CD4-positive, CD25-positive, alpha-beta regulatory T cell (primary cell): Measurements from ENCODE around the gene TMEM80. TPM values are rescaled to one million over a fixed set of nuclear protein-coding genes. Genes with fewer than 3 reads are reported as not detected.

Source experiments
- ATAC-seq, 2 donors: fragments of 150-1000 bp; cut with Tn5 transposase; one replicate each; pipeline ENCODE4 v1.10.0; 2021; ENCODE audit warnings: low read depth in 2 of 2, moderate number of reproducible peaks in 2 of 2, moderate library complexity in 1 of 2
- DNase-seq, 3 donors: peaks; one replicate each; pipeline versions ENCODE4 v3.0.0 to v3.0.0-alpha.2; 2012 to 2022; ENCODE audit warnings: mixed read lengths in 1 of 3
- H3K27ac ChIP-seq: one replicate; pipeline ENCODE4 v1.7.0; 2013; ENCODE audit warnings: mild to moderate bottlenecking, low read length; ENCODE audit not compliant: insufficient read depth, poor library complexity, severe bottlenecking
- H3K27me3 ChIP-seq: one replicate; pipeline ENCODE4 v1.7.0; 2013; ENCODE audit warnings: low read length; ENCODE audit not compliant: control insufficient read depth, insufficient read depth
- H3K36me3 ChIP-seq: one replicate; pipeline ENCODE4 v1.7.0; 2013; ENCODE audit warnings: mild to moderate bottlenecking, low read length, moderate library complexity; ENCODE audit not compliant: control insufficient read depth, insufficient read depth
- H3K4me1 ChIP-seq: 2 replicates; pipeline ENCODE4 v1.7.0; 2013; ENCODE audit warnings: mild to moderate bottlenecking, low read length; ENCODE audit not compliant: insufficient read depth, control insufficient read depth, poor library complexity, severe bottlenecking
- H3K4me3 ChIP-seq: one replicate; pipeline ENCODE4 v1.7.0; 2013; ENCODE audit warnings: low read depth, mild to moderate bottlenecking, low read length, moderate library complexity
- H3K9me3 ChIP-seq, 2 experiments: 1 replicate in 1 of 2; 2 replicates in 1 of 2; pipeline ENCODE4 v1.7.0; 2013; ENCODE audit warnings: low read length in 2 of 2, mild to moderate bottlenecking in 1 of 2, moderate library complexity in 1 of 2; ENCODE audit not compliant: control insufficient read depth in 2 of 2
- H3K27ac Mint-ChIP-seq, 3 donors: one replicate each; pipeline ENCODE4 v1.8.0; 2020 to 2022; ENCODE audit warnings: mild to moderate bottlenecking in 3 of 3, mixed read lengths in 3 of 3, moderate library complexity in 2 of 3
- H3K27me3 Mint-ChIP-seq: one replicate; pipeline ENCODE4 v1.8.0; 2022; ENCODE audit warnings: mild to moderate bottlenecking, mixed read lengths
- H3K36me3 Mint-ChIP-seq: one replicate; pipeline ENCODE4 v1.8.0; 2020; ENCODE audit warnings: mixed read lengths
- H3K4me1 Mint-ChIP-seq, 4 donors: one replicate each; pipeline ENCODE4 v1.8.0; 2020 to 2022; ENCODE audit warnings: mixed read lengths in 4 of 4, mild to moderate bottlenecking in 1 of 4
- H3K4me3 Mint-ChIP-seq, 4 donors: one replicate each; pipeline ENCODE4 v1.8.0; 2020 to 2022; ENCODE audit warnings: mild to moderate bottlenecking in 4 of 4, mixed read lengths in 4 of 4, moderate library complexity in 3 of 4
- H3K9me3 Mint-ChIP-seq, 7 donors: one replicate each; pipeline ENCODE4 v1.8.0; 2020 to 2022; ENCODE audit warnings: mixed read lengths in 7 of 7, mild to moderate bottlenecking in 3 of 7, moderate library complexity in 2 of 7
- polyA plus RNA-seq, 4 donors: library from polyadenylated mRNA; unstranded; fragments of 300-500 nt; fragmentation: Illumina TruSeq; gene quantifications; one replicate each; pipeline ENCODE4 v1.2.3, GENCODE V29; 2021
- total RNA-seq: library from RNA; stranded (reverse); gene quantifications from one replicate; pipeline ENCODE4 v1.2.3, GENCODE V29; 2022

Gene TMEM80
- total and polyA plus RNA-seq, 5 donors from 2014 or later = 24.5 to 35.0 (median 26.3) TPM

- H3K9me3 Mint-ChIP-seq = no peaks in the 10 kb centered on the region
- H3K4me3 Mint-ChIP-seq = peak overlapping the region in 1 of 4 donors; percentile 15
- no peak overlapping the region for H3K27ac Mint-ChIP-seq
- peaks cover 0 to 6% (median 0%) of the 10 kb centered on the region in 4 donors for H3K4me1 Mint-ChIP-seq
- no peaks in the 10 kb centered on the region for H3K9me3 ChIP-seq
- DNase-seq = no peak
- no peaks in the 10 kb centered on the region for H3K27me3 ChIP-seq
- H3K4me3 ChIP-seq = no peak overlapping the region
- no peaks in the 10 kb centered on the region for H3K36me3 ChIP-seq
- H3K36me3 Mint-ChIP-seq = no peaks in the 10 kb centered on the region
- peaks cover 20% of the 10 kb centered on the region for H3K27me3 Mint-ChIP-seq
- ATAC-seq = no peak
- H3K27ac ChIP-seq = no peak overlapping the region
- H3K4me1 ChIP-seq = peaks cover 14% of the 10 kb centered on the region
Measured at GRCh38 chr11:706957-707816, 11.6 kb downstream of the TMEM80 start.

GRCh38 chr11:707817-708420 lies 12.3 kb downstream of the TMEM80 start:
- ATAC-seq (no peak), DNase-seq (no peak)
- Histone ChIP-seq H3K4me3 (no peak overlapping the region), H3K27ac (no peak overlapping the region), H3K27me3 (no peaks in the 10 kb centered on the region), H3K9me3 (no peaks in the 10 kb centered on the region), H3K4me1 (peaks cover 14% of the 10 kb centered on the region), H3K36me3 (no peaks in the 10 kb centered on the region)
- Mint-ChIP-seq H3K9me3 (no peaks in the 10 kb centered on the region), H3K27ac (no peak overlapping the region), H3K36me3 (no peaks in the 10 kb centered on the region), H3K27me3 (peaks cover 20% of the 10 kb centered on the region), H3K4me1 (peaks cover 0 to 6% (median 0%) of the 10 kb centered on the region in 4 donors), H3K4me3 (peak overlapping the region in 1 of 4 donors; percentile 15)

GRCh38 chr11:708511-708910 lies 12.9 kb downstream of the TMEM80 start:
- Histone ChIP-seq H3K4me3 (no peak overlapping the region), H3K9me3 (no peaks in the 10 kb centered on the region), H3K36me3 (no peaks in the 10 kb centered on the region), H3K27me3 (no peaks in the 10 kb centered on the region), H3K27ac (no peak overlapping the region), H3K4me1 (peaks cover 14% of the 10 kb centered on the region)
- Mint-ChIP-seq H3K36me3 (no peaks in the 10 kb centered on the region), H3K27me3 (peaks cover 20% of the 10 kb centered on the region), H3K4me3 (no peak overlapping the region), H3K27ac (no peak overlapping the region), H3K4me1 (peaks cover 0 to 6% (median 0%) of the 10 kb centered on the region in 4 donors), H3K9me3 (no peaks in the 10 kb centered on the region)
- no peak for DNase-seq
- no peak for ATAC-seq

- no peak overlapping the region for H3K4me3 ChIP-seq
- no peaks in the 10 kb centered on the region for H3K27me3 ChIP-seq
- H3K27ac ChIP-seq = no peak overlapping the region
- no peaks in the 10 kb centered on the region for H3K36me3 ChIP-seq
- H3K9me3 ChIP-seq = no peaks in the 10 kb centered on the region
- no peak overlapping the region for H3K27ac Mint-ChIP-seq
- DNase-seq (no peak), ATAC-seq (no peak)
- H3K4me3 Mint-ChIP-seq = no peak overlapping the region
- peaks cover 0 to 6% (median 0%) of the 10 kb centered on the region in 4 donors for H3K4me1 Mint-ChIP-seq
- no peaks in the 10 kb centered on the region for H3K36me3 Mint-ChIP-seq
- peaks cover 20% of the 10 kb centered on the region for H3K27me3 Mint-ChIP-seq
- H3K9me3 Mint-ChIP-seq = no peaks in the 10 kb centered on the region
- peaks cover 14% of the 10 kb centered on the region for H3K4me1 ChIP-seq
Measured at GRCh38 chr11:709109-709997, 13.7 kb downstream of the TMEM80 start.

- peaks cover 13% of the 10 kb centered on the region for H3K27me3 Mint-ChIP-seq
- peaks cover 0 to 5% (median 0%) of the 10 kb centered on the region in 7 donors for H3K9me3 Mint-ChIP-seq
- H3K9me3 ChIP-seq = no peaks in the 10 kb centered on the region
- peaks cover 0 to 7% (median 0%) of the 10 kb centered on the region in 4 donors for H3K4me1 Mint-ChIP-seq
- H3K4me1 ChIP-seq = no peaks in the 10 kb centered on the region
- DNase-seq (no peak), ATAC-seq (no peak)
- H3K27ac ChIP-seq = no peak overlapping the region
- no peak overlapping the region for H3K4me3 ChIP-seq
- H3K27ac Mint-ChIP-seq = no peak overlapping the region
- no peaks in the 10 kb centered on the region for H3K36me3 Mint-ChIP-seq
- H3K4me3 Mint-ChIP-seq = no peak overlapping the region
- H3K36me3 ChIP-seq = no peaks in the 10 kb centered on the region
- H3K27me3 ChIP-seq = no peaks in the 10 kb centered on the region
Measured at GRCh38 chr11:714436-714835, 18.8 kb downstream of the TMEM80 start.

GRCh38 chr11:719214-720016 lies 23.8 kb downstream of the TMEM80 start:
- peaks cover 0 to 19% (median 9%) of the 10 kb centered on the region in 4 donors for H3K4me1 Mint-ChIP-seq
- H3K4me3 ChIP-seq = no peak overlapping the region

More at GRCh38 chr11:719214-720016, 23.8 kb downstream of the TMEM80 start:
- peaks cover 13% of the 10 kb centered on the region for H3K27me3 Mint-ChIP-seq
- DNase-seq (no peak), ATAC-seq (no peak)
- H3K9me3 Mint-ChIP-seq = peaks cover 0 to 5% (median 0%) of the 10 kb centered on the region in 7 donors
- H3K36me3 Mint-ChIP-seq = no peaks in the 10 kb centered on the region
- Histone ChIP-seq H3K27ac (no peak overlapping the region), H3K9me3 (no peaks in the 10 kb centered on the region), H3K4me1 (peaks cover 31% of the 10 kb centered on the region), H3K27me3 (no peaks in the 10 kb centered on the region), H3K36me3 (no peaks in the 10 kb centered on the region)
- peak overlapping the region in 2 of 4 donors; percentile 11 to 56 for H3K4me3 Mint-ChIP-seq
- H3K27ac Mint-ChIP-seq = peak overlapping the region in 1 of 3 donors; percentile 77
